Stimulated activated CD8-positive, alpha-beta memory T cell treated with anti-CD3 and anti-CD28 coated beads, Interleukin-12 subunit alpha, Interleukin-12 subunit beta, amount 100 ng/mL, for 1 hour (primary cell): Measurements from ENCODE around the gene PPM1J.
"Not testable (repeated sequence)": the region's sequence is repeated elsewhere in the genome, so short reads cannot be mapped to it uniquely, and the experiment has no call there.

Experiments used
- DNase-seq: peaks from one replicate; pipeline ENCODE4 v3.0.0-alpha.2; 2020; ENCODE audit warnings: low read depth

PPM1J gene

DNA sequence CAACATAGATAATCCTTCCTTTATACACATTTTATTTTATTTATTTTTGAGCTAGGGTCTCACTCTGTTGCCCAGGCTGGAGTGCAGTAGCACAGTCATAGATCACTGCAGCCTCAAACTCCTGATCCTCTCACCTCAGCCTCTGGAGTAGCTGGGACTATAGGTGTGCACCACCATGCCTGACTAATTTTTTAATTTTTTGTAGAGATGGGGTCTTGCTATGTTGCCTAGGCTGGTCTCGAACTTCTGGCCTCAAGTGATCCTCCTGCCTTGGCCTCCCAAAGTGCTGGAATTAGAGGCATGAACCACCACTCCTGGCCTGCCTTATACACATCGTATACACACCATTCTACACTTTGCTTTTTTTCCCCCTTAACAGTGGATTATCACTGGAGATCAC is 6.2 kb upstream of the PPM1J start:
- not testable (repeated sequence) for DNase-seq

DNA sequence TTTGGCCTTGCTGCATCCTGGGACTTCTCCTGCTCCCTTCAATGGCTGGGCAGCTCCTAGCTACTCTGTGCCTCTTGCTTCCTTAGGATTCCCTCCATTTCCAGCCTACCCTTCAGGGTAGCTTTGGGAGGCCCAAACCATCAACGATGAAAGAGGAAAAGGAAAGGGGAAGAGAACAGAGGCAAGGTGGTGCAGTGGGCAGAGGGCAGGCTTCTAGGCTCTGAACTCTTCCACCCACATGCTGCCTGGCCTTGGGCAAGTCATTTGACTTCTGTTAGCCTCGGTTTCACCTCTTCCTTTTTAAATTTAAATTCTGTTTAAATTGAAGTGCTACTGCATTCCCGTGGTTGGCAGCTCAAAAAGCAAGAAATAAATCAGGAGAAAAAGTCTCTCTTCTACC is 5.7 kb upstream of the PPM1J start:
- DNase-seq = no peak

DNA sequence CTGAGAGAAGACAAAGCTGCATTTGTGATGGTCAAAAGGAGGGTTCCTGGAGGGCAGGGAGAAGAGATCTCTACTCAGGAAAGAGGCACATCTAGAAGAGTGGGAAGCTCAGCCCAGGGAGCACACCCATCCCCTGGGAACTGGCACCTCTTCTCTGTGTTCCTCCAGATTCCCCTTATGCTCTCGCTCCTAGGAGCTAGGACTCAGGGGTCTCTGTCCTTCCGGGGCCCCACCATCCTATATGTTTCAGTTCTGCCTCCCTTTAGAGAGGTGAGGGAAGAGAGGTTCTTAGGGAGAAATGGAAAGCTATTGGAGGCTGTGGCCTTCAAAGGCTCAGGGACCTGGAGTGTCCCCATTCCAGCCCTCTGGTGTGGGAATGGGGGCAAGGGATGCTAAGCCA is 4.6 kb upstream of the PPM1J start:
- DNase-seq = no peak

DNA sequence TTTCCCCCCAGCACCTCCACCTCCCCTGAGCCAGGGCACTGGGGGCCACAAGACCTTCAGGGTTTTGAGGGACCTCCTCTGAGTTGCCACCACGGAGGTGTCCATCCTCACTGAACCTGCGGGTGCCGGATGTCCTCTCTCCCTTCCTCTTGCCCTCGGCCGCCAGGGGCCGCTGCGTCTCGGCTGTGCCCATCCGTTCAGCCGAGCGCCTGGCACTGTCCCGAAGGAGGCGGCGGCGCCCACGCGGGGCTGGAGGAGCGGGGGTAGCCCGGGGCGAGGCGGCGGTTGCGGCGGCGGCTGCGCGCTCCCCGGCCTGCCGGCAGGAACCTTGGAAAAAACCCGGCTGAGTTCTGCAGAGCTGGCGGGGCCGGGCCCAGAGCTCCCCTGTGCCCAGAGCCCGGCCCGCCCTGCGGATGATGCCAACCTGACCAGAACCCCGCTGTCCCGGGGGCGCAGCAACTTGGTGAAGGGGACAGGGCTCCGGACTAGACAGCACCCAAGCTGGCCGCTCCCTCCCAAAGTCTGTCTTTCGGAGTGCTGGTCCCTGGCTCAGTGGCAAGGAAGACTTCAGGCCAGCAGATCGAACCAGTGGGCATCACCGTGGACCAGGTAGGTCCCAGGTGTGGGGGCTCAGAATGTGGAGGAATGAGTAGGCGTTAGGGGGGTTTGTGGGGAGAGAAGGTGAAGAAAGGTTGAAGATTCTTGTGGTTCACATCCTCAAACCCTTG is 3.7 kb upstream of the PPM1J start:
- DNase-seq = peak; percentile 55

DNA sequence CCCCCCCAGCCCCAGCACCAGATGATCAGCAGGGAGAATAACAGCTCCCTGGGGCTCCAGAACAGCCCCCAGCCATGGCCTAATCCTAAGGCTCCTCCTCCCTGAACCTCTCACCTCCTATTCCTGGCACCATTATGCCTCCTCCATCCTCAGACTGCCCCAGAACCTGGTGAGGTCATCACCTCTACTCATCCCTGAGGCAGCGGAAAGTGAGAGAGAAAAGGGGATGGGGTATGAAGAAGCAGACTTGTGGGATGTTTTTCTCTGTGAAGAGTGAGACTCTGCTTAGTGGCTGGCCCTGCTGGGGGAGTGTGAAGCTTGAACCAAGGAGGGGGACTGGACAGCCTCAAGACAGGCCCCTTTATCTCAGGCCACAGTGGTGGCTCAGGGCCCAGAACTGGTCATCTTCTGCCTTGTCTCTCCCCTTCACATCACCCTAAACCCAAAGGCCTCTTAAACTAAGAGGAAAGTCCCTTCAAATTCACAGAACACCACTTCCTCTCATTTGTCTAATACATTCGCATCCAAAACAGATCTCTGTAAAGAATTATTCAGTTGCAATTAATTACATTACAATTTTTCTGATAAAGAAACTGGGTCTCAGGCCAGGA is 2.2 kb upstream of the PPM1J start:
- DNase-seq = no peak

DNA sequence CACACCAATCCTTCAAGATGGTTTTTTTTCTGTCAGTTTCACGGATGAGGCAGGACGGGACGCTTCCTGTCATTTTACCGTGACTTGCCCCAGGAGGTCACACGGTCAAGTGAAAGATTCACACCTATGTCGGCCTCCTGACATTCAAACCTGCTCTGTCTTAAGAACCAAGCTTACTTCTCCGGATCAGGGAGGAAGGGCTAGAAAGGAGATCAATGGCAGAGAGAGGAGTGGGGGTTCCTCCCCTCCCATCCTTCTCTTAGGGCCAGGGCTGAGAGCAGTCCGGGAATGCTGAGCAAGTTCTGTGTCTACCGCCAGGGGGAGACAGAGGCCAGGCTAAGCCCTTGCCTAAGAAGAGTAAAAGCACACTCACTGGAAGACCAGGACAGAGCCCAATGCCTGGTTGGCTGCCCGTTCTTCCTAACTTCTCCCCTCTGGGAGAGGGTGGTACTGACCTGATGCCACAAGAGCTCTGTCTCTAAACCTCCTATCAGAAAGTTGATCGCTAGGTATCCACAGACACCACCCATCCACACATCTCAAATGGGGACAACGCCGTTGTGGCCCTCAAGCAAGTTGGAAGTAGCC is 1.1 kb upstream of the PPM1J start:
- peak; percentile 74 for DNase-seq

DNA sequence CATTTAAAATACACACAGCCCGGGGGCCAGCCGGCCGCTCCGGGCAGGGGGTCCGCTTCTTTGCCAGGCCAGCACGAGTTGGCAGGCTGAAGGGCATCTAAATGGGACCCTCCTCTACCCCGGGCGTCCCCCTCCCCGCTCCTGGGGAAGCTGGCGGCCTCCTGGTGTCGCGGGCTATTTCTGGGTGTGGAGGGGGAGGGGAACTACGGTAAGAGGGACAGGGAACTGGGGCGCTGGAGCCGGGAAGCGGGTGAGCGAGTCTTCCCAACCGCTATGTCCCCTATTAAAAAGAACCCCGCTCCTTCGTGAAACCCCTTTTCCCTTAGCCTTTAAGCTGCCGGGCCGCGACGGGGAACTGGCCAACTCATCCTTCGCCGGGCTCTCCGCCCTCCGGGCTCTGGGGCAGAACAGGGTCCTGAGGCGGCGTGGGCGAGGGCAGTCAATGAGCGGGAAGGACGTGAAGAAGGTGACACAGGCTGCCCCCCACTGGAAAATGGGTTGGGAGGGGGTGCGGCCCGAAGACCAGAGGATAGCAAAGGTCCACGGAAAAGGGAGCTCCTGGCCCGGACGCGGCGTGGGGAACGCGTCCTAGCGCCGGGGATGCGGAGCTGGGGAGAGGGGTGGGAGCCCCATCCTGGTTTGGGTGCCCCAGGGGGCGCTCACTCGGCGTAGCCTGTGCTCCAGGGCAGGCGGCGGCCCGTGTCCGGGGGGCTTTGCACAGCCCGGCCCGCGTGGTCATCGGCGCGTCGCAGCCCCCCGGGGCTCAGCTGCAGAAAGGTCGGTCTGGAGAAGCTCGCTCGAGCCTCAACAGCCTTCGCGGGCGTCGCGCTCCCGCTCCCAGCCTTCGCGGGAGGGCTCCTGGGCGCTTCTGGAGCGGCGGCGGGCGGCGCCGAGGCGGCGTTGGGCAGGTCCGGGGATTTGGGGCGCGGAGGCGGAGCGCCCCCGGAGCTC is 544 bp downstream of the PPM1J start:
- DNase-seq = no peak

DNA sequence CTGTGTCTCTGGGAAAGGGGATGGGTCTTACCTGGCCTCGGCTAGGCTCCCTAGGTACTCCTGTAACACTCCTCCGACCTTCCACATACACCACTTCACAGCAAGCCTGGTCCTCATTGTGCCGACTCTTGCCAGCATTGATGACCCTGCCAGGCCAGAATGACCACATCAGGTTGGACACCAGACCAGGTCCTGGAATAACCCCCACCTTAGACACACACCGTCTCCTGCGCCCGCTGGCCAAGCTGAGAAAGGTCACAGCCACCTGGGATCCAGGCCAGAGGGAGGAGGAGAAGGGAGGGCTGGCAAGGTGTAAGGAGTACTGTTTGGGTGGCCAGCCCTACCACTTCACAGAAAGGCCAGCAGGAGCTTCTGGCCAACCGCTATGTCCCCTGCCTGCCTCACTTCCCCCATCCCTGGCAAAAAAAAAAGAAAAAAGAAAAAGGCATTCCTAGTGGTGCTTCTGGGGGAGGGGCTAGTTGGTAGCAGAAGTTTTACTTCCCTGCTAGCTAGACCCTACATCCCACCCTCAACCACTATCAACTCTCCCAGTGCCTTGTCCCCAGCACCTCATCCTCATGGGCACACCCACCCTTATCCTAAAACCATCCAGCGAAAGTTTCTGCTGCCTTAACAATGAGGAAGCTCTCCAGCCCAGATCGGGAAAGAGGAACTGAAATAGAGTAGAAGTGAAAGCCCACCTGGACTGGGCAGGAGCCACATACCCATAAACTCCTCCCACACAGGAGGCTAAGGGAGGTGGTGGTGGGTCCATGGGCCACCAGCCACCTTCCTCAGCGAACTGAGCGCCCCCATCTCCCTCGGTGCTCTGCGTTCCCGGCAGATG is 1.4 kb downstream of the PPM1J start:
- no peak for DNase-seq

DNA sequence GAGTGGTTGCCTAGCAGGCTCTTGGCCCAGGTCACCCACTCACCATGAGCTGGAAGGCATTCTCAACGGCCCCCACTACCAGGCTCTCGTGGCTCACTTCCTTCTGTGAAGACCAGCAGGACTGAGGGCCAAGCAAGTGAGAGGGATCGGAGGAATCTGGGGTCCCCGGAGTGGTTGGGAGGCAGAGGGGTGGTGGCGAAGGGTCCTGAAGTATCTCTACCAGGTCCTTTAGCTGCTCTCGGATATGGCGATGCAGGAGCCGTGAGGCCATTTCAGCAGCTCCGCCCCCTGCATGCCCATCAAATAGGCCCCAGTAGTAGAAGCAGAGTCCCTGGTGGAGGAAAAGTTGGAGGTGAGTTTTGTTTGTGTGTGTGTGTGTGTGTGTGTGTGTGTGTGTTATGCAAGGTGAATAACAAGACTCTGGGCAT is 2.4 kb downstream of the PPM1J start:
- no peak for DNase-seq

DNA sequence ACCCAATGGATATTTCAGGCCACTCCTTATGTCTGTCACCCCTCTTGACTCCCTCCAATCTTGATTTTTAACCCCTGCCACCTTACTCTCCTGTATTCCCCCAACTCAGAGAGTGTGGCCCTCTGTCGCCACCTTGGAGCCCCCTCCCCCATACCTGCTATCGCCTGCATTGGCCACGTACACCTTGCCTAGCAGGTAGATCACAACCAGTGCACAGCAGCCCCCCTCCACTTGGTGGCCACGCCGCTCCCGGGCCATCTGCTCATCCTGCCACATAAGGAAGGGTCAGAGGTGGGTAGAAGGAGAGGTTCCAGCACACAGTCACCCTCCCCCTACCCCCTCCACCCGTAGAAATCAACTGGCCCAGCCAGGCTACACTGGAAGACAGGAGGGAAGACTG is 2.9 kb downstream of the PPM1J start:
- no peak for DNase-seq

DNA sequence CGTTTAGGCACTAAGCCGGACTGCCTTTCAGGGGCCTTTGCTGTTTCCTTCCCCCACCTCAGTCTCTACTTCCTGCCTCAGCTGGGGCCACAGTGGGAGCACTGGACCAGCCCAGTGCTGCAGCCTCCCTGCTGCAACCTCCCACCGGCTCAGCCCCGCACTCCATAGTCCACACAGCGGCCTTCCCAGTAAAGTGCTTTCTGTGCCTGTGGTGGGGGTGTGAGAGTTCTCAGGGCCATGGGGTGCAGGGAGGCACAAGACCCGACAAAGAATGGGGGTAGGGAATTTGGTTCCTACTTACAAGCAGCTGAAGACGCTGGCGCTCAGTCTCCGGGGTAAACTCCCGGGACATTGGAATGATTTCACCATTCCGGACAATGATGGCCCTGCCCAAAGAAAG is 3.5 kb downstream of the PPM1J start:
- DNase-seq = no peak

DNA sequence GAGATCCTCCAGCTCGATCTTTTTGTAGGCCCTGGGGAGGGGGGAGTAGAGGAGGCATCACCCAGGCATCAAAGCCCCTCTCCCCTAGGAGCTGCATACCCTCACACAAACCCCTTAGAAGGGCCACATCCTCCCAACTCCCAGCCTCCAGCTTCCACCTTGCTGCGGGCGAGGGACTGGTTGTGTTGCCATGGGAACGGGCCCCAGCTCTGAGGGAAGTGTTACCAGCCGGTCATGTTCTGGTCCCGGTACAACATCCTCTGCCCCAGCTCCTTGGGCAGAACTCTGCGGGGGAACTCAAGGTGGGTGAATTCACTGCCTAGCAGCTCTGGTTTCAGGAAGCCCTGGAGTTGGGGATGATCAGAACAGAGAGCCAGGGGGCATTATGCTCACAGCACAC is 4.1 kb downstream of the PPM1J start:
- DNase-seq = no peak

DNA sequence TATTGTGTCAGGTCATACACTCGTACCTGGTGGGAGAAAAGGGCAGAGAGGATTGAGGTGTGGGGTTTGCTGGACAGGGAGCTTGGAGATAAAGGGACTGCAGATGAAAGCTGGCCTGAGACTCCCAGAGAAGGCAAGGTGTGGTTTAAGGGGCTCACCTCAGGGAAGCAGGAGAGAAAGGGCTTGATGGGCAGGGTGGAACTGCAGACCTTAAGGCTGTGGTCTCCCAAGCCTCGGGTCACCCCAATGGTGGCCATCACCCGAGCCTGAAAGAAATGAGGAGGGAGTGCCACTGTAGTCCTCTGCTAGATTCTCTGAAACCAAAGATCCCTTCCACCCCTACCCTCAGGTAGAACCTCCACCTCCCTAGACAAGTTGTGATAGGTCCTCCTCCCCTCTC is 4.5 kb downstream of the PPM1J start:
- DNase-seq = no peak

DNA sequence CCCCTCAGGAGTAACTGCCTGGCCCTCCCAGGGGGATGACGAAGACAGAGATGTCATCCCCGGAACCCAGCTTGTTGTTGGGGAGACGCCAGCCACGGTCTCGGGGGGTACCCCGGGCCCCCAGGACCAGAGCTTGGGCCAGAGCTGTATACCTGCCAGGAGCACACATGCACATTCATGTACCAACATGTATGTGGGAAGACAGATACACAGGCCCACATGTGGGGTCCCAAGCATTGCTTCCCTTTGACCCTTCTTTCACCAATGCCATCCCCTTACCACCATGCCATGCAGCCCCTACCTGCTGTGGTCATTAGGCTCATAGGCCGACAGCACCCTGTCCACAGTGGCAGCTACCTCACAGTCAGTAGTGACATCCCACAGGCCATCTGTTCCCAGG is 5.0 kb downstream of the PPM1J start:
- DNase-seq = no peak

DNA sequence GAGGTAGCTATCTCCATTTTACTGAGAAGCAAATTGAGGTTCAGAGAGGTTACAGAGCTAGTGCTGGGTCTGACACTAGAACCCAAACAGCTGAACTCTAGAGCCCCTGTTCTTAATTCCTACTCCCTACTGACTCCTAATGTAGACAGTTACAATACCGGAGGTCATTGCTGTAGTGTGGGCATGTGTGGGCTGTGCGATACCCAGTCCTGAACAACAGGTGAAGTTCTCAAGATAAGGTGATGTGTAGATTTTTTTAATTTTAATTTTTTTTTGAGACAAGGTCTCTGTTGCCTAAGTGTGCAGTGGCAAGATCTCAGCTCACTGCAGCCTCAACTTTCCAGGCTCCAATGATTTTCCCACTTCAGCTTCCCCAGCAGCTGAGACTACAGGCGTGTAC is 6.6 kb downstream of the PPM1J start:
- DNase-seq = no peak

DNA sequence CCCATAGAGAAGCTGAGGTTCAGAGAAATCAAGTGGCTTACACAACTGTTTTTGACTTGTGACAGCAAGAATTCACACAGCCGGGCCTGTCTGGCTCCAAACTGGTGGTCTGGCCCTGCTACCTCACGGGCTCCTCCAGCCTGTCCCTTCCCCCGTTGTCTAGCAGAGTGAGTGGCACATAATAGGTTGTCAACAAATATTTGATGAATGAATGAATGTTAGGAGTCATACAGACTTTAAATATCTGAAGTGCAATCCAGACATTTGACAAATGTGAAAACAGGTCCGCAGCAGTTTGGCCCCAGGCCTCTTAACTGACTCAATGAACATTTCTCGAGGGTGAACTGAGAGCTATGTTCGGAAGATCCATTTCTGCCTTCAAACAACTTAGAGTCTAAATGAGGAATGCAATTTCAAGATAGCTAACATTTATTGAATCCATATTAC is 7.1 kb downstream of the PPM1J start:
- DNase-seq = no peak

DNA sequence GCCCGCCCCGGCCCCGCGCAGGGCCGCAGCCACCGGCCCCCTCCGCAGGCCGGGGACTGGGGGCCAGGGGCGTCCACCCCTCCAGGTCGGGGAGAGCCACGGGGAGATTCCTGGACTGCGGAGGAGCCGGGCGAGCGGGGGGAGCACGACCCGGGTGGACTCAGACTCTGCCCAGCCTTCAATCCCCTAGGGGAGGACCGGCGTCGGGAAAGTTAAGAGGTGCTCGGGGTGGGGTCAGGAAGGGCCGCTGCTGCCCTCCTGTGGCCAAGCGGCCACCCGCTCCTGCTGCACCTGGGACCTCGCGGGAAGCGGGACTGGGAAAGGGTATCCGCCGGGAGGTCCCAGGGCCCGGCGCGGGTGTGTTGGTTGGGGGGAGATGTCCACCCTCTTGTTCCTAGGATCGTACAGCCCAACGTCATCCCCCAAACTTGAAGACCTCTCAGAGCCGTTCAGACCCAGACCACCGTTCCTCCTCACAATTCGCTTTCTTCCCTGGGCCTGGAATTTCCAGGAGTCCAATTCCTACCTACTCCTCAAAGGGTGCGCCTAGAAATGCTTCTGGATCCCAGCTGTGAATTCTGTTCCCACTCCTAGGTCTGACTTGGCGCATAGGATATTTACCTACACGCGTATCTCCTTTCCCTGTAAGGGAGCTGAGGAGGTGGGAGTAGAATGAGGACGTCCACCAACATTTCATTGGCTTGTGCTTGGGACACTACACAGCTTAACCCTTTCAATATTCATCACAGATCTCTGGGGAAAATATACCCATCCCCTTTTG is 7.7 kb downstream of the PPM1J start:
- DNase-seq = no peak

DNA sequence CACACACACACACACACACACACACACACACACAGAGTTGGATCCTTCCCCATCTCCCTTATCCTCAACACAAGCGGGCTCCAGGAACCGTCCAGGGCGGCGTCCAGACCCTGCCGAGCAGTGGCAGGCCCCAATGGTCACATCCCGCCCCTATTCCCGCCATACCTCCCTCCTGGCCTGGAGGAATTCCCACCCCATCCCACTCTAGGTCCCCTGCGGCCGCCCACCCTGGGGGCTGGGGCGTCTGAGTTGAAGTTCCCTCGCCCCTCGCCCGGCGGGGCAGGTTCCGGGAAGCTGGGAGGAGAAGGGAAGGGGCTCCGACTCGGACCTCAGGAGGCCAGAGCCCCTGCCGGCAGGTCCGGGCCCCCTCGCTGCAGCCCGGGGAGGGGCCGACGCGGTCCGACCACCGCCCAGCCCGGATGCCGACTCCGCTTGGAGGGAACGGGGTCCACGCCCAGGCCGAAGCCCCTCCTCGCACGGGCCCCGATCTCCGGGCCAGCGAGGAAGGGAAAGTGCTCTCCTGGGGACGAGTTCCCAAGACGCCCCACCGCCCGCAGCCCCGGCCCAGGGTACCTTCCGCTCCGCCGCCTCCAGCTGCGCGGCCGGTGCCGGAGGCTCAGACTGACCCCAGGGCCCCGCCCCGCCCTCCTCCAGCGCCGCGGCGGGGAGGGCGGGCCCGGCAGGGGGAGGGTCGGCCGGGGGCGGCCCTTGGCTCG is 8.5 kb downstream of the PPM1J start, which contains the start of gene RHOC:
Gene RHOC, minus strand, starts transcription at position 623 of the 716 bp plus-strand sequence. CDS start 3,328 bp downstream, outside the sequence.
- DNase-seq = no peak

DNA sequence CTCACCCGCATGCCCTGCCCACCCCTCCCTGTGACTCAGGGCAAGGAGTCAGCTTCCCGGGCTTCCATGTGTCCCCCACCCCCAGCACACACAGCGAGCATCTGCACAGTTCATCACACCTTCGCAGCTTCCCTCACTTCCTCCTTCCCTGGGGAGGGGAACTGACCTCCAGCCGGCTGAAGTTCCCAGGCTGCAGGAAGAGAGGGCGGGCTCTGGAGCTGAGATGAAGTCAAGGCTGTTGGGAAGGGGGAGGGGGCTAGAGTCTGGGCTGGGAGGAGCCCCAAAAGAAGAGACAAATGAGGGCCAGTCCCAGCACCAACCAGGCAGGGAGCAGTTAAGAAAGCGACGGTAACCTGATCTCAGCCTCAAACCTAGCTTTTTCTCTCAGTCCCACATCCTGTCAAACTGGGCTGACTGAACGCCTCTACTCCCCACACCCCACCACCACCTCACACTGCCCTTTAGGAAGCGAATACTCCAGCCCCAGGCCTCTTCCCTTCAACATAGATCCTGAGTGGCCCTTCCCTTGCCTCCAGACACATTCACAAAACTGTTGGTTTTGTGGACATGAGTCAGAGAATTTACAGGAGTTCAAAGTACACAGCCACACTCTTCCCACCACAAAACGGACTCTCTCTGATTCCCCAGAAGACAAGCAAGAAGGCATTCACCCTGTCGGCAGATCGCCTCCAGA is 10.1 kb downstream of the PPM1J start:
- DNase-seq = no peak
